ENCODE measurements around the gene NFX1.
A peak's percentile ranks its signal among the peaks of the same experiment; 100 is the strongest.

The NFX1 gene

GRCh38 chr9:33290247-33291030, at the start of gene NFX1:
Gene NFX1, plus strand, starts transcription at chr9:33290516. Its CDS starts 57 bp downstream, at chr9:33290573.
- POLR2A ChIA-PET = interaction anchor here (0.6 to 2.1 kb wide), 29 partner anchors 10 to 906 kb away, joined by 3 to 15 read pairs (median 5); partner anchors contain the start of genes ACO1, ANKRD18B, AQP3 and B4GALT1
- Histone ChIP-seq H3K4me1 (ENCODE audit: control insufficient read depth, insufficient read depth, low read length) (no peaks in the 10 kb centered on the region), H3K9me3 (ENCODE audit: control insufficient read depth, insufficient read depth, low read depth, low read length) (no peaks in the 10 kb centered on the region), H3K4me3 (ENCODE audit: low read depth, low read length) (peak within 1 kb of the TSS; percentile 84), H3K36me3 (ENCODE audit: control insufficient read depth in 2 of 2, insufficient read depth in 1 of 2, low read length in 2 of 2) (peaks cover 0 to 41% of the 10 kb centered on the region in 2 experiments; a peak in 2 of 3 replicates), H3K27ac (ENCODE audit: extremely low read depth, low read depth, low read length) (peak within 1 kb of the TSS; percentile 87)
- CTCF ChIA-PET = interaction anchor here (0.6 to 1.4 kb wide), 7 partner anchors 17 to 1155 kb away, joined by 3 to 6 read pairs (median 4); no protein-coding TSS in a partner anchor
- no peak for TF ChIP-seq ZNF529 (tag by site-specific recombination; IDR thresholded peaks at IDR 0.05; ENCODE audit: insufficient replicate concordance)
- 0 out of 2 replicates have a peak, but pooled peaks have one; percentile 38 for TF ChIP-seq ZNF24 (tag by site-specific recombination; IDR thresholded peaks at IDR 0.05)
- TF ChIP-seq ZIC2 (tag by site-specific recombination; IDR thresholded peaks at IDR 0.05) = peak; percentile 44; the same call in 1 of the 2 replicates
- TF ChIP-seq BCL11A (tag by site-specific recombination; IDR thresholded peaks at IDR 0.05; ENCODE audit: low read depth) = no peak
- no peak for TF ChIP-seq ZNF621 (tag by site-specific recombination; IDR thresholded peaks at IDR 0.05)
- TF ChIP-seq ZNF132 (tag by site-specific recombination; IDR thresholded peaks at IDR 0.05; ENCODE audit: borderline replicate concordance) = no peak
- no peak for TF ChIP-seq ZSCAN18 (tag by site-specific recombination; IDR thresholded peaks at IDR 0.05)
- TF ChIP-seq ZNF639 (tag by site-specific recombination; IDR thresholded peaks at IDR 0.05) = peak; percentile 62; the same call in 1 of the 2 replicates
- peak; percentile 95 for TF ChIP-seq ZNF629 (tag by site-specific recombination; IDR thresholded peaks at IDR 0.05)
- TF ChIP-seq ZXDB (tag by site-specific recombination; IDR thresholded peaks at IDR 0.05) = peak; percentile 67
- TF ChIP-seq ZSCAN4 (tag by site-specific recombination; IDR thresholded peaks at IDR 0.05) = no peak
- no peak for TF ChIP-seq ZNF274 (IDR thresholded peaks at IDR 0.05; ENCODE audit: low read length)
- TF ChIP-seq ZNF274 (tag by site-specific recombination; IDR thresholded peaks at IDR 0.05; ENCODE audit: borderline replicate concordance) = no peak
- TF ChIP-seq GLI2 (tag by site-specific recombination; IDR thresholded peaks at IDR 0.05; ENCODE audit: borderline replicate concordance, low read depth) = no peak
- no peak for TF ChIP-seq ZNF610 (tag by site-specific recombination; IDR thresholded peaks at IDR 0.05; ENCODE audit: borderline replicate concordance)
- TF ChIP-seq ZNF571 (tag by site-specific recombination; IDR thresholded peaks at IDR 0.05) = no peak
- no peak for TF ChIP-seq ZNF561 (tag by site-specific recombination; IDR thresholded peaks at IDR 0.05; ENCODE audit: borderline replicate concordance)
- TF ChIP-seq ZNF76 (tag by site-specific recombination; IDR thresholded peaks at IDR 0.05; ENCODE audit: borderline replicate concordance, low read depth) = peak; percentile 55; the same call in 1 of the 2 replicates
- no peak for TF ChIP-seq ZNF223 (tag by site-specific recombination; IDR thresholded peaks at IDR 0.05)
- peak; percentile 72; the same call in 1 of the 2 replicates for TF ChIP-seq TRIM28 (IDR thresholded peaks at IDR 0.05; ENCODE audit: borderline replicate concordance, low read length)
- TF ChIP-seq ZNF513 (tag by site-specific recombination; IDR thresholded peaks at IDR 0.05) = no peak
- TF ChIP-seq ZNF16 (tag by site-specific recombination; IDR thresholded peaks at IDR 0.05; ENCODE audit: low read depth) = no peak
- peak; percentile 84 for TF ChIP-seq ZNF501 (tag by site-specific recombination; IDR thresholded peaks at IDR 0.05)
- no peak for TF ChIP-seq ZNF560 (tag by site-specific recombination; IDR thresholded peaks at IDR 0.05; ENCODE audit: borderline replicate concordance)
- TF ChIP-seq ZNF121 (tag by site-specific recombination; IDR thresholded peaks at IDR 0.05) = no peak
- 0 out of 2 replicates have a peak, but pooled peaks have one; percentile 29 for TF ChIP-seq KLF17 (tag by site-specific recombination; IDR thresholded peaks at IDR 0.05)
- no peak for TF ChIP-seq ZNF302 (tag by site-specific recombination; IDR thresholded peaks at IDR 0.05; ENCODE audit: low read depth)
- TF ChIP-seq ZNF488 (tag by site-specific recombination; IDR thresholded peaks at IDR 0.05) = no peak
- TF ChIP-seq ZNF155 (tag by site-specific recombination; IDR thresholded peaks at IDR 0.05) = no peak
- no peak for TF ChIP-seq ZNF146 (tag by site-specific recombination; IDR thresholded peaks at IDR 0.05)
- TF ChIP-seq REPIN1 (tag by site-specific recombination; IDR thresholded peaks at IDR 0.05; ENCODE audit: low read depth) = no peak
